Spinal cord (tissue), 10 donors: ENCODE measurements around the gene RAVER1. TPM values are rescaled to one million over a fixed set of nuclear protein-coding genes. Genes with fewer than 3 reads are reported as not detected.

Source experiments
- DNase-seq, 6 donors: peaks; one replicate each; pipeline versions ENCODE4 v3.0.0 to v3.0.0-alpha.2; 2013 to 2015; ENCODE audit warnings: low spot score in 6 of 6, low read depth in 4 of 6
- H3K27ac ChIP-seq: one replicate; pipeline ENCODE4 v1.5.1; 2013; ENCODE audit warnings: low read depth, low read length, control low read depth
- H3K27me3 ChIP-seq: one replicate; pipeline ENCODE4 v1.6.1; 2013; ENCODE audit warnings: low read length; ENCODE audit not compliant: control insufficient read depth, insufficient read depth
- H3K36me3 ChIP-seq: one replicate; pipeline ENCODE4 v1.6.1; 2013; ENCODE audit warnings: low read length; ENCODE audit not compliant: control insufficient read depth, insufficient read depth
- H3K4me1 ChIP-seq: one replicate; pipeline ENCODE4 v1.6.1; 2013; ENCODE audit warnings: low read length; ENCODE audit not compliant: control insufficient read depth, insufficient read depth
- H3K4me3 ChIP-seq: one replicate; pipeline ENCODE4 v1.5.1; 2013; ENCODE audit warnings: low read depth, low read length, control low read depth
- H3K9me3 ChIP-seq: one replicate; pipeline ENCODE4 v1.6.1; 2013; ENCODE audit warnings: low read length; ENCODE audit not compliant: control insufficient read depth, insufficient read depth
- WGBS: methylation state at CpG from one replicate; pipeline ENCODE4 v1.1.5; 2013; ENCODE audit warnings: missing lambda C conversion rate; ENCODE audit not compliant: insufficient coverage; 5-methylcytosine and 5-hydroxymethylcytosine counted together
- polyA plus RNA-seq, 2 donors: library from polyadenylated mRNA; unstranded; fragments of 120-200 nt; gene quantifications; one replicate each; pipeline ENCODE4 v1.2.1, GENCODE V29; 2013; ENCODE audit not compliant: insufficient read length in 2 of 2
- total RNA-seq, 2 donors: library from RNA; depleted of rRNA in 1 of 2; stranded (reverse); fragments of 120-200 nt in 1 of 2; fragments of >200 nt in 1 of 2; gene quantifications; one replicate each; pipeline versions ENCODE4 v1.2.3 to v1.2.4, GENCODE V29; 2013 to 2014
- donor health status: healthy.

Gene RAVER1
- total and polyA plus RNA-seq, 4 donors = 5.4 to 42.3 (median 20.6) TPM

GRCh38 chr19:10305139-10305806 lies 28.1 kb downstream of the RAVER1 start:
- H3K27ac ChIP-seq = no peak overlapping the region
- 86% methylated on average over 17 of the region's 17 CpGs for WGBS
- peaks cover 45% of the 10 kb centered on the region for H3K36me3 ChIP-seq

GRCh38 chr19:10299545-10300458 lies 33.5 kb downstream of the RAVER1 start:
- Histone ChIP-seq H3K4me1 (peaks cover 16% of the 10 kb centered on the region), H3K4me3 (no peak overlapping the region), H3K36me3 (peaks cover 6% of the 10 kb centered on the region), H3K9me3 (no peaks in the 10 kb centered on the region), H3K27me3 (peaks cover 42% of the 10 kb centered on the region), H3K27ac (no peak overlapping the region)
- WGBS = 60% methylated on average over 10 of the region's 14 CpGs
- DNase-seq = no peak

More at GRCh38 chr19:10305139-10305806, 28.1 kb downstream of the RAVER1 start:
- H3K9me3 ChIP-seq = no peaks in the 10 kb centered on the region
- DNase-seq = no peak
- peaks cover 5% of the 10 kb centered on the region for H3K27me3 ChIP-seq
- H3K4me3 ChIP-seq = no peak overlapping the region
- no peaks in the 10 kb centered on the region for H3K4me1 ChIP-seq

DNA sequence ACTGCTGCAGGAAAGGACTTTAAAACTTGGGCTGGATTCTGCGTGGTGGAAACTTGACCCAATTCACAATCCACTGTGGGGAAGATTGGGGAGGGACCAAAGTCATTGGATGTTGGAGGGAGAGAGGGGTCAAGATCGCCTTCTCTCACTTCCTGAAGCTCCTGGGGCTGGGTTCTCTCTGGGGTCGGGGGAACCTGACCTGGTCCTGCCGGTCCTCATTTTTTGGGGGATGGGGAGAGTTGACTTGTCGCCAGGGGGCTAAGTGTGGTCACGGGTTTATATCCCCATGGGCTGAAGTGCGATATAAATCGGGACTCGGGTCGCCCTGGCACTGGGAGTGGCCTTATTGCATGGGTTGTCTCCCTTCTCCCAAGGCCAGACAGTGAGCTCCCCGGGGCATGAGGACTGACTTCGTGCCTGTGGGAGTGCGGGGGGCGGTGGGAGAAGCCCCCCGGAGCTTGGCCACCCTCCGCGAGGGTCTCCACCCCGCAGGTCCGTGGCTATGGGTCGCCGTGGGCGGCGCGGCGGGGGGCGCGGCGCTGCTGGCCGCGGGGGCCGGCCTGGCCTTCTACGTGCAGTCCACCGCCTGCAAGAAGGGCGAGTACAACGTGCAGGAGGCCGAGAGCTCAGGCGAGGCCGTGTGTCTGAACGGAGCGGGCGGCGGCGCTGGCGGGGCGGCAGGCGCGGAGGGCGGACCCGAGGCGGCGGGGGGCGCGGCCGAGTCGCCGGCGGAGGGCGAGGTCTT lies 37.3 kb downstream of the RAVER1 start:
- Histone ChIP-seq H3K27ac (no peak overlapping the region), H3K4me3 (no peak overlapping the region), H3K4me1 (peaks cover 41% of the 10 kb centered on the region), H3K36me3 (peaks cover 9% of the 10 kb centered on the region), H3K9me3 (no peaks in the 10 kb centered on the region), H3K27me3 (peaks cover 75% of the 10 kb centered on the region)
- DNase-seq = no peak
- under 1% methylated on average over 45 of the region's 58 CpGs for WGBS

DNA sequence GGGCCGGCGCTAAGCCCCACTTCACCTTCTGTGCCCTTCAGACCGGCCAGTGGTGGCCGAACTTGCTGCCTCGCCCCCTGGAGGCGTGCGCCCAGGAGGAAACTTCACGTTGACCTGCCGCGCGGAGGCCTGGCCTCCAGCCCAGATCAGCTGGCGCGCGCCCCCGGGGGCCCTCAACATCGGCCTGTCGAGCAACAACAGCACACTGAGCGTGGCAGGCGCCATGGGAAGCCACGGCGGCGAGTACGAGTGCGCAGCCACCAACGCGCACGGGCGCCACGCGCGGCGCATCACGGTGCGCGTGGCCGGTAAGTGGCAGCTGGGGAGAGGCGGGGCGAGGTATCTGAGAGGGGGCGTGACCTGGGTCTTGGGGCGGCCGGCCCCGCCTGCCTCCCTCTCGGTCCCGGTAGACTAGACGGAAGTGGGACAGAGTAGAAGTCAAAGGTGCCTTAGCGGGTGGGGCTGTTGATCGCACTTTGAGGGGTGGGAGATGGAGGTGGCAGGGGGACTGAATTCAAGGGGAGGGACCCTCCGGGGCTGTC lies 38.0 kb downstream of the RAVER1 start:
- no peak for DNase-seq
- Histone ChIP-seq H3K4me1 (peaks cover 47% of the 10 kb centered on the region), H3K4me3 (no peak overlapping the region), H3K27me3 (peaks cover 82% of the 10 kb centered on the region), H3K9me3 (no peaks in the 10 kb centered on the region), H3K27ac (no peak overlapping the region), H3K36me3 (peaks cover 9% of the 10 kb centered on the region)
- 2% methylated on average over 48 of the region's 48 CpGs for WGBS

GRCh38 chr19:10294368-10294697 lies 39.0 kb downstream of the RAVER1 start:
- no peak for DNase-seq
- H3K36me3 ChIP-seq = peaks cover 9% of the 10 kb centered on the region
- H3K27me3 ChIP-seq = peaks cover 85% of the 10 kb centered on the region
- H3K4me1 ChIP-seq = peaks cover 58% of the 10 kb centered on the region
- no peak overlapping the region for H3K27ac ChIP-seq
- H3K9me3 ChIP-seq = no peaks in the 10 kb centered on the region
- 11% methylated on average over 25 of the region's 25 CpGs for WGBS
- no peak overlapping the region for H3K4me3 ChIP-seq

DNA sequence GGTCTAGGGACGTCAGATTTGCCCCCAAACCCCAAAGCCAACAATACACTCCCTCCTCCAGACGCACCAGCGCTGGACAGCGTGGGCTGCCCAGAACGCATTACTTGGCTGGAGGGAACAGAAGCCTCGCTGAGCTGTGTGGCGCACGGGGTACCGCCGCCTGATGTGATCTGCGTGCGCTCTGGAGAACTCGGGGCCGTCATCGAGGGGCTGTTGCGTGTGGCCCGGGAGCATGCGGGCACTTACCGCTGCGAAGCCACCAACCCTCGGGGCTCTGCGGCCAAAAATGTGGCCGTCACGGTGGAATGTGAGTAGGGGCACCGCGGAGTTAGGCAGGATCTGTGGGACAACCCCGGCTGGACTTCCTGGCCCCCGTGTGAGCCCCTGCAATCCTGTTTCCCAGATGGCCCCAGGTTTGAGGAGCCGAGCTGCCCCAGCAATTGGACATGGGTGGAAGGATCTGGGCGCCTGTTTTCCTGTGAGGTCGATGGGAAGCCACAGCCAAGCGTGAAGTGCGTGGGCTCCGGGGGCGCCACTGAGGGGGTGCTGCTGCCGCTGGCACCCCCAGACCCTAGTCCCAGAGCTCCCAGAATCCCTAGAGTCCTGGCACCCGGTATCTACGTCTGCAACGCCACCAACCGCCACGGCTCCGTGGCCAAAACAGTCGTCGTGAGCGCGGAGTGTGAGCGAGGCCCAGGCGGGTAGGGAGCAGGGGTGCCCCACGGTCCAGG lies 39.5 kb downstream of the RAVER1 start:
- Histone ChIP-seq H3K27ac (no peak overlapping the region), H3K4me3 (no peak overlapping the region), H3K36me3 (peaks cover 9% of the 10 kb centered on the region), H3K27me3 (peaks cover 89% of the 10 kb centered on the region), H3K4me1 (peaks cover 63% of the 10 kb centered on the region), H3K9me3 (no peaks in the 10 kb centered on the region)
- 20% methylated on average over 49 of the region's 49 CpGs for WGBS
- no peak for DNase-seq

DNA sequence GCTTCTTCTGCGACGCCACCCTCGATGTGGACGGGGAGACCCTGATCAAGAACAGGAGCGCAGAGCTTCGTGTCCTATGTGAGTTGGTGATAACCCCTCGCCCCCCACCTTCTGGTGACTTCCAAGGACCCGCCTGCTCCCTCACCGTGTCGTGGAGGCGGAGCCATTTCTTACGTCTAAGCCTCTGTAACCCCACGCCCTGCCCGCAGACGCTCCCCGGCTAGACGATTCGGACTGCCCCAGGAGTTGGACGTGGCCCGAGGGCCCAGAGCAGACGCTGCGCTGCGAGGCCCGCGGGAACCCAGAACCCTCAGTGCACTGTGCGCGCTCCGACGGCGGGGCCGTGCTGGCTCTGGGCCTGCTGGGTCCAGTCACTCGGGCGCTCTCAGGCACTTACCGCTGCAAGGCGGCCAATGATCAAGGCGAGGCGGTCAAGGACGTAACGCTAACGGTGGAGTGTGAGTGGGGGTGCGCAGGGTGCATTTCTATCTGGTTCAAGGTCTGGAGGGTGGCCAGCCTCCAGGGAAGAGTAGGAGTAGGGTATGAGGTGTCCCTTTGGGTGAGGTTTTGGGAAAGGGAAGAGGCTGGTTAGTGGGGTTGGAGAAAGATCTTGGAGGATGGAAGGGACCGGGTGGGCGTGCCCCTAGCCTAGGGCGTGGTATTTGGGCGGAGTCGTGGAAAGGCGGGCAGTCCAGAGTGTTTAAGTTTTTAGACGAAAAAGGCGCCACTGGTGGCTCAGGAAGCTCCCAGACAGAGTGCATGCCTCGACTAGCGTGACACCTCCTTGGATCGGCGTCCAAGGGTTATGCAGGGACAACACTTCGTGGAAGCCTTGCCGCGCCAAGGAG lies 40.3 kb downstream of the RAVER1 start:
- peaks cover 67% of the 10 kb centered on the region for H3K4me1 ChIP-seq
- no peak overlapping the region for H3K4me3 ChIP-seq
- no peak for DNase-seq
- H3K36me3 ChIP-seq = peaks cover 9% of the 10 kb centered on the region
- H3K9me3 ChIP-seq = no peaks in the 10 kb centered on the region
- WGBS = 16% methylated on average over 56 of the region's 56 CpGs
- no peak overlapping the region for H3K27ac ChIP-seq
- H3K27me3 ChIP-seq = peaks cover 95% of the 10 kb centered on the region

- under 1% methylated on average over 39 of the region's 45 CpGs for WGBS
- H3K27me3 ChIP-seq = peaks cover 97% of the 10 kb centered on the region
- DNase-seq = peak in 1 of 6 donors; percentile 66
Observed at GRCh38 chr19:10292206-10292788, 41.0 kb downstream of the RAVER1 start.

More at GRCh38 chr19:10292206-10292788, 41.0 kb downstream of the RAVER1 start:
- H3K27ac ChIP-seq = no peak overlapping the region
- peak overlapping the region; percentile 18 for H3K4me3 ChIP-seq
- no peaks in the 10 kb centered on the region for H3K9me3 ChIP-seq
- peaks cover 9% of the 10 kb centered on the region for H3K36me3 ChIP-seq
- H3K4me1 ChIP-seq = peaks cover 71% of the 10 kb centered on the region
